ENCODE data around the gene METRN.

DNA sequence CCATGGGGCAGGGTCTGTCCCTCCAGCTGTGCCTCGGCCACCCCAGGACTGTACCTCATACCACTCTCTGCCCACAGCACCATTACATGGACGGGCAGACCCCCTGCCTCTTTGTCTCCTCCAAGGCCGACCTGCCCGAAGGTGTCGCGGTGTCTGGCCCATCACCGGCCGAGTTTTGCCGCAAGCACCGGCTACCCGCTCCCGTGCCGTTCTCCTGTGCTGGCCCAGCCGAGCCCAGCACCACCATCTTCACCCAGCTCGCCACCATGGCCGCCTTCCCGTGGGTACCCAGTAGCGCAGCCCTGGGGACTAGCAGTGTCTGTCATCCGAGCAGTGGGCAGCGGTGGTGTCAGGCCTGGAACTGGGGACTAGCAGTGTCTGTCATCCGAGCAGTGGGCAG, 42.1 kb upstream of the METRN start:
- TF ChIP-seq POLR2AphosphoS5 (IDR thresholded peaks at IDR 0.05; ENCODE audit: low read depth, low read length) (no peak), POLR2A (IDR thresholded peaks at IDR 0.05; ENCODE audit: low read depth, low read length) (no peak), TAF1 (IDR thresholded peaks at IDR 0.05; ENCODE audit: borderline replicate concordance, low read depth, low read length) (no peak)

All from GM12892 (cell line).